HG02678 (cell line): ENCODE results near the gene MKS1.

Source experiments
- ATAC-seq: cut with Tn5 transposase; IDR thresholded peaks from one replicate; pipeline ENCODE4 v1.9.1; 2021; ENCODE audit warnings: mild to moderate bottlenecking, moderate library complexity; ENCODE audit not compliant: unreplicated experiment

Gene MKS1

GRCh38 chr17:58219007-58219788, at the start of gene MKS1:
TSS of gene MKS1 (minus strand) at chr17:58219255. CDS start at chr17:58219230, 25 bp downstream.
- ATAC-seq = peak; percentile 97

- ATAC-seq = no peak
These were observed 49.3 kb upstream of the MKS1 start for GRCh38 chr17:58268326-58268725.

- no peak for ATAC-seq
These were observed 48.6 kb upstream of the MKS1 start for GRCh38 chr17:58267347-58268324.

GRCh38 chr17:58265902-58266875, 47.1 kb upstream of the MKS1 start:
- ATAC-seq = no peak

GRCh38 chr17:58265271-58265670, 46.2 kb upstream of the MKS1 start:
- no peak for ATAC-seq

GRCh38 chr17:58264407-58265103, 45.5 kb upstream of the MKS1 start:
- no peak for ATAC-seq

GRCh38 chr17:58263773-58264172, 44.7 kb upstream of the MKS1 start:
- no peak for ATAC-seq

GRCh38 chr17:58262149-58262548, 43.1 kb upstream of the MKS1 start:
- ATAC-seq = no peak

GRCh38 chr17:58254803-58255202, 35.7 kb upstream of the MKS1 start:
- ATAC-seq = no peak

GRCh38 chr17:58253082-58253481, 34.0 kb upstream of the MKS1 start:
- ATAC-seq = no peak

- no peak for ATAC-seq
These were observed 33.1 kb upstream of the MKS1 start for GRCh38 chr17:58252141-58252540.

GRCh38 chr17:58250344-58251011, 31.4 kb upstream of the MKS1 start:
- ATAC-seq = no peak

GRCh38 chr17:58249270-58250133, 30.4 kb upstream of the MKS1 start:
- ATAC-seq = peak; percentile 77

GRCh38 chr17:58248955-58249269, 29.9 kb upstream of the MKS1 start:
- ATAC-seq = no peak

GRCh38 chr17:58247511-58248363, 28.7 kb upstream of the MKS1 start:
- no peak for ATAC-seq

- ATAC-seq = no peak
These were observed 27.7 kb upstream of the MKS1 start for GRCh38 chr17:58246781-58247180.

GRCh38 chr17:58246104-58246740, 27.2 kb upstream of the MKS1 start:
- ATAC-seq = no peak
